Stimulated activated CD4-positive, alpha-beta T cell treated with anti-CD3 and anti-CD28 coated beads, Interleukin-1b, Interleukin-23, amount 100 ng/mL, for 1 hour (primary cell): ENCODE measurements around the gene ZNF184.

Experiments used
- DNase-seq, 2 donors: peaks; one replicate each; pipeline ENCODE4 v3.0.0-alpha.2; 2020; ENCODE audit warnings: low read depth in 2 of 2

ZNF184 gene

DNA sequence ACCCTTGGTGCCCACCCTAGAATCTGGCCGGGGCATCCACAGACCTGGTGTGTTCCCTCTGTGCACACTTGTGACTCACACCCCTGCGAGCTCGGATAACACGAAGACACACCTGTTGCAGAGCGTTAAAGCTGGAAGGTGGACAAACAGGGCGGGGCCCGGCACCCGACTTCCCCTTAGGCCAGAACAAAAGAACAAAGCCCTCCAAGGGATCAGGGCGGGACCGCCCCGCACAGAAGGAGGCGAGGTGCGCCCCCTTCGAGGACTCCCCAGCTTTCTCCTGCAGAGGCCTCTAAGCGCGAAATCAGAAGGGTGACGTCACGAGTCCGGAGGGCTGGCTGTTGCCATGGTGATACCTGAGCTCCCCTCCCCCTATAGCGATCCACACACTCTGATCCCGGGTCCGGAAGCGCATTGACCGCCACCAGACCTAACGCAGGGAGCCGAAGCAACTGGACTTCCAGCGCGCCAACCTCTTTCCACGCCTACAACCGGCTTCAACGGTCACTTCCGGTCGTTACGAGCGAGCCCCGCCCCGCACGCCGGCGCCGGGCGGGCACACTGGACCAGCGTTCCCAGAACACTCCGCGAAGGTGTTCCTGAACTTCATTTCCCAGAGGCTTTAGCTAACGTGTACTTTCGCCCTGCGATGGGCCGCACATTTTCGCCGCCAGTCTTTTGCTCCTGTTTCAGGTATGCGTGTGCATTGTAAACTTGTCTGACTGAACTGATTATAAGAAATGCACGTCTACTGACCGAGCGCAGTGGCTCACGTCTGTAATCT lies at the start of gene ZNF184:
ZNF184 (minus strand) TSS at position 489 of the 784 bp plus-strand sequence. CDS start 811 bp downstream, outside the sequence.
- peak; percentile 54 to 62 for DNase-seq

DNA sequence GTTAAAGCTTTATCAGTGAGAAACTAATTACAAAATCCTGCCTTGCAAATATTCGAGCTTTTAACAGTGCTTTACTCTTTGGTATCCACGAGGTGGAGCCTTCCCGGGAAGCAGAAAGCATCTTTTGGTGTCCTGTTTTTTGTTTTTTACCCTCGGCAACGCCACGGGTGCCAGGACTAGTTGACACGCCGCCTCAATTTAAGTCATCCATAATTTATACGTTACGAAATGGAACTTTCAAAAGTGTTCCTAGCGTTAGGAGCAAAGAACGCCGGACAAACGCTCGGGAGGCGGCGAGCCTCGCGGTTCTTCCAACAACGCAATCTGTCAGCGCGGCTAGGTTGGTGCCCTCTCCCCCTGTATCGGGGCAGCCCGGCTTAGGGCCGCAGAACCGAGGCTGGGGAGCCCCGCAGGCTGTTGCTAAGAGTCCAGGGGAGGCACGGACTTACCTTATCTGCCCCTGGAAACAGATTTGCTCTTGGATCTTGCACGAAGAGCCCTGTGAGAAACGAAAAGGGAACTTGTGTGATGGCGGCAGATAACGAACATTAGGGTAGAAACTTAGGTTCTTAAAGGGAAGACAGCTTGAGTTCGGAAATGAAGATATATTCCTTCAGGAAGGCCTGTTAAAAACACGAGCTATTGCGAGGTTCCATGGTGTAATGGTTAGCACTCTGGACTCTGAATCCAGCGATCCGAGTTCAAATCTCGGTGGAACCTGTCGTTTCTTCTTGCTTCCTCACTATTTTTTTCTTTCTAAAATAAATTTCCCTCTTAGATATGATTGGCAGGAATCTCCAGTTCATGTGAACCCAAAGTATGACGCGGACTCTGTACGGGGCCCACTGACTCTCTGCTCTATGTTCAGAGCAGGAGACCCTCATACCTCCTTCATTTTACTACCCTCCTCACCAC lies 46.2 kb upstream of the ZNF184 start:
- no peak for DNase-seq

DNA sequence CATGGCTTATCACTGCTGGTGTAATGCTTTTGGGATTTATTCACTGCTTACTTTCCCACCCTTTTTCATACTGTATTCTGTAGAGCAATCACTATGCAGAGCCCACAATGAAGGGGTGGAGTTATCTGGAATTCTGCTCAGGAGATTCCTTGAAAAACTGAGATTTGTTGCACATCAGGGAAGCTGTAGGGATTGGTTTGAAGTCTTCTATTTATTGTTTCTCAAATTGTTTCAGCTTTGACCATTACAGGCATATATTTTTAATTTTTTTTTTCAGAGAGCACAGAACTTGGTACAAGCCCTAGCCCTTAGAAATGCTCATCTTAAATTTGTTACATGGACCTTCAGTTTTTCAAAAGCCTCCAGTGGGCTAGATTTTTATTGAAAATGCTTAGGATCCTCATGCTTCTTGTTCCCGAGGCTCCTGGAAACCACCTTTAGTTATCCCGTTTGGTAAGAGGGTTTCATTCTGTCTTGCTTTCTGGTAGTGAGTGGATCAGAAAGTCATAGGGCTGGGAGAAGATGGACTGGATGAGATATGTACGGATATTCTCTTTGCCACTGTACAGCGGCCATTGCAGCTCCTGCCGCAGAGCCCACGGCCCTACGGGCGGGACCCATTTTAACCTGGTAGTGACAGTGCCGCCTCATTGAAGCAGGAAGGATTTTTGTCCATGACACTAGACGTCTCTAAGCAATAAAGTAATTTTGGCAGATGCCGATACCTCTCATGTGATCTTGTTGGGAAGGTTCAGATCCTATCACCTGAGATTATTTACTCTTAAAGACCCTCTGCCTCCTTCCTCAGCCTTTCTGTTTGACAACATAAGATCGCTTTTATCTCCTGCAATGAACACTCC lies 45.3 kb upstream of the ZNF184 start:
- DNase-seq = no peak

DNA sequence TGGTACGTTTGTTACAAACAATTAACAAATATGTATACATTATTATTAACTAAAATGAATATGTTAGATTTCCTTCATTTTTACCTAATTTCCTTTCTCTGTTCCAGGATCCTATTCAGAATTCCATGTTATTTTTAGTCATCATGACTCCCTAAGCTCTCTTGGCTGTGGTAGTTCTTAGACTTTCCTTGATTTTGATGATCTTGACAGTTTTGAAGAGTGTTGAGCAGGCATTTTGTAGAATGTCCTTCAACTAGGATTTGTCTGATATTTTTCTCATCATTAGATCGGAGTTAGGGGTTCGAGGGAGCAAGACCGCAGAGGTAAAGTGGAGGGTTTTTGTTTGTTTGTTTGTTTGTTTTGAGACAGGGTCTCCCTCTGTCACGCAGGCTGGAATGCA lies 44.3 kb upstream of the ZNF184 start:
- DNase-seq = no peak

DNA sequence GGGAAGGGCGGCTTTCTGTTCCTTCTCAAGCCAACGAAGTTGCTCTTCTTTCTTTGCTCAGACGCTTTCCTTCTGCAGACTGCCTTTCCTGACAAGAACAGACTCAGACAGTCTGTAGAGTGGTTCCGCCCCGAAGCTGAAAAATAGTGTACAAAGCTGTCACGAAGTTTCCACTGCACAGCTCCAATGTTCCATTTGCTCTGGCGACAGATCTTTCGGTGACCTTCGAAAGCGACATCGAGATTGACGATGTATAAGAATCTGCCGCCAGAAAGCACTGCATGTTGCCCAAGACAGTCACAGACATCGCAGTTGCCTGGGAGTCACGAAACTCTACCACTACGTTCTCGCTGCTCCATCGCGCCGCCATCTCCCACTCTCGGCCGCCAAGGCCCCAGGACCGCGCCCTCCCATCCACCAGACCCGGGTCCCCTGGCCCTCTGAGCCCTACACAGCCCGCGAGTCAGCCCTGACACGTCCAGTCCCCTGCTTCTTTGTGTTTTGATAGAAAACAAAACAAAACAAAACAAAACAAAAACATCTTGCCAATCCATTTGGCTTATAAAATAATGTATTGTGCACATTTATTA lies 42.1 kb upstream of the ZNF184 start:
- no peak for DNase-seq

DNA sequence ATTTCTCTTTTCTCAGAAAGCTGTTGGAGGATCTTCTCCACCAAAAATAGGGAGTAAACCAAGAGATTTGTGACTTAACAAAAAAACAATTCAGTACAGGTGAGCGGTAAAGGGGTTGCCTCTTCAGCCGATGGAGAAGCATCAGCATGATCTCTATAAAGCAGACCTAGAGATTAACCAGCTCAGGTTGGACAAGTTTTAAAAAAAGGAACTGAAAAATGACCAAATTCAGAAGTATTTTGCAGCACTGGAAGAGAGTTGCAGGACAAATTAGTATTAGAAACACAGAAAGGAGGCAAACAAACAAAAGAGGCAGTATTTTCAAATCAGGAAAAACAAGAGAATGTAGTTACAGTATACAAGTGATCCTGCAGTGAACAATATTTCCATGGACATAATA lies 39.6 kb upstream of the ZNF184 start:
- no peak for DNase-seq

DNA sequence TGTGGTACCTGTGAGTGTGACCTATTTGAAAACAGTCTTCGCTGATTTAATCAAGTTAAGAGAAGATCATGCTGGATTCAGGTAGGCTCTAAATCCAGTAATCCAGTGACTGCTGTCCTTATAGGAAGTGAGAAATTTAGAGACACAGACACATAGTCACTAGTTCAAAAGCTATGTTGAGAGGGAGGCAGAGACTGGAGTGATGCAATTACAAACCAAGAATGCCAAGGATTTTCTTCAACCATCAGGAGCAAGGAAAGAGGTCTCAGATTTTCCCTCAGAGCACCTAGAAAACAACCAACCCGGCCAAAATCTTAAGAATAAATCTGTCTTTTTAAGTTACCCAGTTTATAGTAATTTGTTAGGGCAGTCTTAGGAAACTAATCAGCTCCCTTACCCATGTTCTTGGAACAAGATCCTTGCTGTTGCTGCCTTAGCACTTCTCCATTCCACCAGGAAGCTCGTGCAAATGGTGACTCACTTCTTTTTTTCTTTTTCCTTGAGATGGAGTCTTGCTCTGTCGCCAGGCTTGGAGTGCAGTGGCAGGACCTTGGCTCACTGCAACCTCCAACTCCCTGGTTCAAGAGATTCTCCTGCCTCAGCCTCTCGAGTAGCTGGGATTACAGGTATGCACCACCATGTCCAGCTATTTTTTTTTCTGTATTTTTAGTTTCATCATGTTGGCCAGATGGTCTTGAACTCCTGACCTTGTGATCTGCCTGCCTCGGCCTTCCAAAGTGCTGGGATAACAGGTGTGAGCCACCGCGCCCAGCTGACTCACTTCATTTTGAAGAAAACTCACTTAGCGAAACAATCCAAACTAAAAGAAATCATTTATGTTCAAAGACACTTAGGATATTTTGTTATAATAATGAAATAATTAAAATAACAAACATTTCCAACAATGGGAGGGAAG lies 34.4 kb upstream of the ZNF184 start:
- DNase-seq = no peak

DNA sequence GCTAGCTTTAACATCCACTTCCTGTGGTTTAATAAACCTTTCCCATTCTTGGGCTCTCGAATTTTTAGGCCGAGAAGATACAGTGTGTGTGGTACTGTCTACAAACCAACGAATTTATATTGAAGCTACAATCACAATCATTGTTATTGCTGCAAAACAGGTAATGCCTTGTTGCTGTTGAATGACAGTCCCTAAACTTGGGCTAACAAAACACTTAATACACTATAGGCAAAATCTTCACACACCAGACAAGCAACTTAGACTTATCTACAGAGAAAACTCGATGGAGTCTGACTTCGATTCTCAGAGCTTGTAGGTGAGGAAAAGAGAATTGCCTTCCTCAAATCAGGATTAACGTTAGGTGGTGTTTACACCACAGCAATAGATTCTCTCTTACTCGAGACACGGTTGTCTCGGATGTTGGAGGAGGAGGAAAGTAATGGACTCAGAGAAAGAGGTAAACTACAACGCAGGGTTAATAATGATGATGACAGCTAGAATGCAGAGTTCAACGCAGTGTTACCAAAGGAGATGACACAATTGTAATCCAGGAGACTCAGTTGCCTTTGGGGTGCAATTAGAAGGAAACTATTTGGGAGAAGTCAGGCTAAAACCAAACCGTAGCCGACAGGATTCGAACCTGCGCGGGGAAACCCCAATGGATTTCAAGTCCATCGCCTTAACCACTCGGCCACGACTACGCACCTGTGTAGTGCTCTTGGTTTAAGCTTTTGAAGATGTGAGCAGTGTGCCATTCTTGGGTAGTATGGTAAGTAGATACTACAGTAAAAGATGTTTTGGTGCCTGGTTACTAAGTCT lies 32.5 kb upstream of the ZNF184 start:
- DNase-seq = no peak

DNA sequence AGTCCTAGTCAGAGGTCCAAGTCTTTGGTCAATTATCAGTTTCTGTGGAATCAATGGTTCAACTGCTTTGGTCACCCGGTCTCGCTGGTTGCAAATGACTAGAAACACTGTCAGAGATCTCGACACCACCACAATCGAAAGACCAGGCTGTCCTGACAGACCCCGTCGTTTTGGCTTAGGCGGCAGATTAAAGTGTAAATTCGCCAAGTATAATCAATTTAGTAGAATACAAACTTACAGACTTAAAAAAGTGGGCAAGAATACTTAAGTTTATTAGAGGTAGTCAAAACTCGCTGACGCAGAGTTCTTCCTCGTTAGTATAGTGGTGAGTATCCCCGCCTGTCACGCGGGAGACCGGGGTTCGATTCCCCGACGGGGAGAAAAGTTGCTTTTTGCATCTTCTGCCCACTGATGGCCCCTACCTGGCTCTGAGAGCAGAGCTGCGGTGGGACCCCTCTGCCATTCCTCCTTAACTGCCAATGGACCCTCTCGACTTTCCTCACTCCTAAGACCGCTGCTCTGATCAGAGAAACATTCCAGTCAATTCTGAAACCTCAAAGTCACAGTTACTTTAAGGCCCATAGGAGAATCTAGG lies 30.6 kb upstream of the ZNF184 start:
- DNase-seq = peak; percentile 49 to 77

DNA sequence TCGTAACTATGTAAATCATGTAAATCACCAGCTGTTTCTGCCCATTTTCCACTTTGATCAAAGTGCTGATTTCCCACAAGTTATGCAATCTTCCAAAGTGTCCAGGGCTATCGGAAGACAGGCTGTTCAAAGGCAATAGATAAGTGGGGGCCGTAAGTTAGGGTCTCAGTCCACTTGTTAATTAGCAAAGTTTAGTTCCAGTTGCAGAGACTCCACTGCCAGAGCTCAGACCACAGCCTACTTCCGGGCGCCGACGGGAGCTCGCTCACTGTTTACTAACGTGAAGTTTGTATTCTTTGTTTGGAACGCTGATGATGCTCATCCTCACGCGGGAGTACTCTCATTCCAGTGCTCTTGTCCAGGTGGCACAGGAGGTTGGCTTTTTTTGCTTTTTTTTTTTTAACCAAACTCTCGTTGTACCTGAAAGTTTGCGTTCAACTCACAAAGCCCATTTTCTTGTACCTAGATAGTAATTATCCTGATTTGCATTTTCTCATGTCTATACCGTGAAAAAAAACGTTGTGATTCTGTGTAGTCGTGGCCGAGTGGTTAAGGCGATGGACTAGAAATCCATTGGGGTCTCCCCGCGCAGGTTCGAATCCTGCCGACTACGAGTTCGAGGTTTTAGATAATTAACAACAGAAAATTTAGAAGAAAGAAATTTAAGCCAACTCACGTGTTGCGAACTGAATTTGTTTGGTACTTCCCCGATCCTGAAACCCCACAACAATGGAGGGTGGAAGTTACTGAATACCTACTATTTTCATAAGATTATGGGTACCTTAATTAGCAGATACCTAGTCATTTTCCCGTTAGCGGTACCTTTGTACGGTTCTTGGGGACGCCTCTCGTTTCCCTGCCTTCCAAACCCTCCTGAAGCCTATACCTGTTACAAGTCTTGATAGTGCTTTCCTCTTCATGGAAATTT lies 29.9 kb upstream of the ZNF184 start:
- DNase-seq = peak in 1 of 2 donors; percentile 57

DNA sequence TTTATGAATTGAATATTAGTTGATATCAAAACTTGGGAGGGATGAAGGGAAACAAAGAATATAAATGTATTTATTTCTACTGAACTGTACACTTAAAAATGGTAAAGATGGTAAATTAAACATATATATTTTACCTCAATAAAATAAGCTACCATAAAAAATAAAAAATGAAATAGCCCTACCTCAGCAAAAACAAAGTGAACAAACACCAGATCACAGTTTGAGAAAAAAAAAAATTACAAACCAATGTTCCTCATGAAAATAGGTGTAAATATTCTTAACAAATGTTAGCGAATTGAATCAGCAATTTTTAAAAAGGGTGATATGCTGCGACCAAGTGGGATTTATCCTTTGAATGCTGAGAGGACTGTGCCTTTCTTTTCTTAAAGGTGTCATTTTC lies 28.3 kb upstream of the ZNF184 start:
- DNase-seq = no peak

DNA sequence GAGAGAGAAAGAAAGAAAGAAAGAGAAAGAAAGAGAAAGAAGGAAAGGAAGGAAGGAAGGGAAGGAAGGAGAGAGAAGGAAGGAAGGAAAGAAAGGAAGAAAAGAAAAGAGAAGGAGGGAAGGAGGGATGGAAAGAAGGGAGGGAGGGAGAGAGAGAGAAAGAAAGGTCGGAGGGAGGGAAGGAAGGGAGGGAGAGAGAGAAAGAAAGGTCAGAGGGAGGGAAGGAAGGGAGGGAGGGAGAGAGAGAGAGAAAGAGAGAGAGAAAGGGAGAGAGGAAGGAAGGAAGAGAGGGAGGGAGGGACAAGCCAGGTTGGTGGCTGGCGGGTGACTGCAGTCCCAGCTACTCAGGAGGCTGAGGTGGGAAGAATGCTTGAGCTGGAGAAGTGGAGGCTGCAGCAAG lies 27.3 kb upstream of the ZNF184 start:
- DNase-seq = no peak

DNA sequence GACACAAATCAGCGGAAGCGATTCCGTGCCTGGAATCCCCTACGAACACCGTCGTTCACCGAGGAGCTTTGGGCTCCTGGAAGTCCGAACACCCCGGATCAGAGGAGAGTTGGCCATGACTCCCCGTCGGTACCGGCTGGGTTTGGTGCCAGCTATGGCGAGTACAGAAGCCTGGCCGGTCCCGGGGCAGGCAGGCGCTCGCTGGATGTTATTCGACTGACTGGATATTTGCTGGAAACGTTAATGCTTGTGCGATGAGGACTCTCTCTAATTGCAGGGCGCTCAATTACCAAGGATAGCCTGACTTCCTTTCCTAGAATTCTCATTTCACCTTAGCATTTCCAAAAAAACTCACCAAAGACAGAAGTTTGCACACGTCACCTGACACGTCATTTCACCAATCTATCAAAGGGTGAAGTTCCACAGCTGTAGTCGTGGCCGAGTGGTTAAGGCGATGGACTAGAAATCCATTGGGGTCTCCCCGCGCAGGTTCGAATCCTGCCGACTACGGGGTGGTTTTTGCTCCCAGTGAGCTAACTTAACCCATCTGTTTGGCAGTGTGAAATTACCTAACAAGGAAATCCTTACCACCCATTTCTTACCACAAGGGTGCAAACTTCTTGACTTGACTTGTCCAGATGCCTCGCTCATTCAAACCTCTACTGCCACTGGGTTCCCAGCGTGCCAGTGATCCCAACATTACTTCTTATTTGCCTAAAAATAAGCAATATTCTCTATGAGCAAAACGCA lies 22.7 kb upstream of the ZNF184 start:
- no peak for DNase-seq

DNA sequence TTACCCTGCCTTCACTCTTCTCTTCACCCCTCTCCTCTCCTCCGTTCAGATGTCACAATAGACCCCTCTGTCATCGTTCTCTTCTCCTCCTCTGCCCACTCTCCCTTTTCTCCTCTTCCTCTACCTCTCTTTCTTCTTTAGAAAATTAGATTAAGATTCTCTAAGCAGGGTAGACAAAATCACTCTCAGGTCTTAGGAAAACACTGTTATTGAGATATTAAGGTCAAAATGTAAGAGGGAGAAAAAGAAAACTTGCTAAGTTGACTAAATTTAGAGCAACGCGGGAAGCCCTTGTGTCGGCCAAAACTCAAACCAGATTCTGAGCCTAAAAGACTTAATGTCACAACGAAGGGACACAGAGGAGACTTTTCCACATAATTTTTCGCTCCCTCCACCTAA lies 22.1 kb upstream of the ZNF184 start:
- no peak for DNase-seq

DNA sequence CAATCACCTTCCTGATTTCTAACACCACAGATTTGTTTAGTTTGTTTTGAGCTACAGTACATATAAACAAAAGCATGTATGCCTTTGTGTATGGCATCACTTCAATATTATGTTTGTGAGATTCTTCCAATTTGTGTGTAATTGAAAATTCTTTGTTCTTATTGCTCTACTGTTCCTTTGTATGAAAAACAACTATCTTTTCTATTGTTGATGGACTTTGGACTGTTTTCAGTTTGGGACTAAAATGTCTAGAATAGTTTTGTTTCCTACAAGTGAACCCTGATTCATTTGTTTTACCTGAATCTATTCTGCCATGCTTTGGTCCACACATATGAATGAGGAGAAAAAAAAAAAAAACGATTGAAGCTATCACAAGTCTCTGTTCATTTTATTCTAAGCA lies 21.2 kb upstream of the ZNF184 start:
- DNase-seq = no peak

DNA sequence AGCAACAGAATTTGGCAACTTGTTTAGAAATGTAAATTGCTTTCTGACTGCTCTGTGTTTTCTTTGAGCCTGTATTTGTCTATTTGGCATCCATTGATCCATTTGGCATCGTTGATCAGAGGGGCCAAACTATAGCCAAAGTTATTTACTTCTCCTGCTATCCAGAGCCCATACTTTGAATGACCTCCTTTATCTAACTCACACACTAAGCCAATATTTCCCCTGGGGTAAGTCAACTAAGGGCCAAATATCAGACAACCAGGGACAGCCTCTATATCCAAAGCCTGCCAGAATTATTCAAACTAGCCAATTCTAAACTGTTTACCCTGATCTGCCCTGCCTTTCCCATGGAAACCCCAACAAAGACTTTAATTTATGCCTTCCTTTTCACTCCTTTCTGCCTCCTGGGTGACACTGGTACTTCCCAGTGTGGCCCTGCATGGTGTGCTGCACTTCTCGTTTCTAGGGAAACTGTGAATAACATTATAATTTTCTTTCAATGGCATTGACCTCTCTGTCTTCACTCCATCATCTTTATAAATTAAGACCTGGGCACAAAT lies 19.8 kb upstream of the ZNF184 start:
- no peak for DNase-seq
